SK-N-SH treated with all-trans-retinoic acid at 6 μM for 48 hours (cell line): ENCODE measurements around the gene PLEKHG4B.

Source experiments
- ARNTL ChIP-seq: fragments of 450-650 bp; formaldehyde crosslinking; IDR thresholded peaks from 2 replicates; pipeline ENCODE4 v1.5.0; 2020; ENCODE audit warnings: low read depth, mild to moderate bottlenecking, moderate library complexity, borderline replicate concordance
- BACH2 ChIP-seq: fragments of 250-450 bp; sonication (Bioruptor Pico); IDR thresholded peaks from 2 replicates; pipeline ENCODE4 v1.9.0; 2021; ENCODE audit warnings: mild to moderate bottlenecking, borderline replicate concordance
- CREB5 ChIP-seq: fragments of 250-450 bp; sonication (Bioruptor Pico); IDR thresholded peaks from 2 replicates; pipeline ENCODE4 v1.5.1; 2020; ENCODE audit warnings: low read depth, mild to moderate bottlenecking, moderate library complexity
- ESRRG ChIP-seq: fragments of 250-450 bp; sonication (Bioruptor Pico); IDR thresholded peaks from 2 replicates; pipeline ENCODE4 v1.6.1; 2021; ENCODE audit warnings: mild to moderate bottlenecking
- RARB ChIP-seq: fragments of 250-450 bp; sonication (Bioruptor Pico); IDR thresholded peaks from 2 replicates; pipeline ENCODE4 v1.8.0; 2021; ENCODE audit warnings: mild to moderate bottlenecking, moderate library complexity
- ZFP30 ChIP-seq: fragments of 450-650 bp; formaldehyde crosslinking; IDR thresholded peaks from 2 replicates; pipeline ENCODE4 v1.5.0; 2022; ENCODE audit warnings: mild to moderate bottlenecking, moderate library complexity
- ZNF565 ChIP-seq: fragments of 450-650 bp; formaldehyde crosslinking; conservative IDR thresholded peaks from 2 replicates; pipeline ENCODE4 v1.5.0; 2020; ENCODE audit warnings: low read depth, mild to moderate bottlenecking, moderate library complexity

- TF ChIP-seq ZFP30 (CRISPR knock-in tag) (no peak), CREB5 (CRISPR knock-in tag) (no peak), BACH2 (CRISPR knock-in tag) (no peak), ZNF565 (CRISPR knock-in tag) (no peak), RARB (CRISPR knock-in tag) (no peak), ESRRG (no peak), ARNTL (CRISPR knock-in tag) (no peak)
These were observed 34.8 kb downstream of the PLEKHG4B start for GRCh38 chr5:126806-127205.
